Left kidney (tissue), 2 donors: Measurements from ENCODE around the gene MMP14. TPM values are rescaled to one million over a fixed set of nuclear protein-coding genes. Genes with fewer than 3 reads are reported as not detected.
"Not testable (repeated sequence)": the region's sequence is repeated elsewhere in the genome, so short reads cannot be mapped to it uniquely, and the experiment has no call there.

Experiments
- DNase-seq: peaks from one replicate; pipeline ENCODE4 v3.0.0-alpha.2; 2013
- polyA plus RNA-seq: library from polyadenylated mRNA; unstranded; fragments of 120-200 nt; gene quantifications from one replicate; pipeline ENCODE4 v1.2.1, GENCODE V29; 2013; ENCODE audit not compliant: insufficient read length

MMP14 gene
- polyA plus RNA-seq, 1 donor: 125 TPM

- DNase-seq: no peak
Measured at GRCh38 chr14:22854963-22855724, 18.8 kb downstream of the MMP14 start.

DNA sequence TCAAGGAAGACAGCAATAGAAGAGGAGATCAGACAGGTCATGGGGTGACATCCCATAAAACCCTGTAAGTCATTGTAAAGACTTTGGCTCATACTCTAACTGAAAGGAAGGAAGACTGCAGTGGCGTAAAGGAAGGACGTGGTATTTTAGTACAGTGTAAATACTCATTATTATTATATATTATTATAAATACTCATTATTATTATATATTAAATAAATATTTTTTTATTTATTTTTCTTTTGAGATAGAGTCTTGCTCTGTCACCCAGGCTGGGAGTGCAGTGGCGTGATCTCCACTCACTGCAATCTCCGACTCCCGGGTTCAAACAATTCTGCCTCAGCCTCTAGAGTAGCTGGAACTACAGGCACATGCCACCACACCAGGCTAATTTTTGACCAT, 20.0 kb downstream of the MMP14 start:
- no peak for DNase-seq

- DNase-seq: not testable (repeated sequence)
Measured at GRCh38 chr14:22860377-22860776, 24.0 kb downstream of the MMP14 start.

GRCh38 chr14:22861651-22862050, 25.3 kb downstream of the MMP14 start:
- no peak for DNase-seq

- DNase-seq: no peak
Measured at GRCh38 chr14:22864979-22865378, 28.6 kb downstream of the MMP14 start.

- DNase-seq: no peak
Measured at GRCh38 chr14:22865424-22866405, 29.3 kb downstream of the MMP14 start.

GRCh38 chr14:22866874-22867273, 30.5 kb downstream of the MMP14 start:
- no peak for DNase-seq

DNA sequence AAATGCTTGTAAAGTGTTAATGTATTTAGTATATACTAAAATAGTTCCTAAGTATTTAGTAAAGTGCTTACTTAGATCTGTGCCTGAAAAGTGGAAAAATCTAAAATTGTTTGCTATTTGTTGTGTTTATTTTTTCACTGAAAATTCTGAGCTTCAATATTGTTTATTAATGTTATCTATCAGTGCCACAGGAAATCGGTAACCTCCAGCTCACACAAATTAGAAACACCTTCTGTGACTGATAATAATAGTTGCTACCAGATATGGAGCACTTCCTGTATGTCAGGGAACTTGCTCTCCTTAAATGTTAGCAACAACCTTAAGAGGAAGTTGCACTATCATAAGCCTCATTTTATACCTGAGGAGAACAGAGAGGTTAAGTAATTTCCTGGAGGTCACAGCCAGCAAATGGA, 34.4 kb downstream of the MMP14 start:
- DNase-seq: no peak

GRCh38 chr14:22871224-22872032, 35.0 kb downstream of the MMP14 start, which contains the start of gene LRP10:
Gene LRP10, plus strand, starts transcription at chr14:22871740. Its CDS starts 564 bp downstream, at chr14:22872304.
- DNase-seq: peak; percentile 91

- peak; percentile 92 for DNase-seq
Measured at GRCh38 chr14:22872033-22872832, 35.8 kb downstream of the MMP14 start.

- DNase-seq: no peak
Measured at GRCh38 chr14:22872833-22873520, 36.6 kb downstream of the MMP14 start.

DNA sequence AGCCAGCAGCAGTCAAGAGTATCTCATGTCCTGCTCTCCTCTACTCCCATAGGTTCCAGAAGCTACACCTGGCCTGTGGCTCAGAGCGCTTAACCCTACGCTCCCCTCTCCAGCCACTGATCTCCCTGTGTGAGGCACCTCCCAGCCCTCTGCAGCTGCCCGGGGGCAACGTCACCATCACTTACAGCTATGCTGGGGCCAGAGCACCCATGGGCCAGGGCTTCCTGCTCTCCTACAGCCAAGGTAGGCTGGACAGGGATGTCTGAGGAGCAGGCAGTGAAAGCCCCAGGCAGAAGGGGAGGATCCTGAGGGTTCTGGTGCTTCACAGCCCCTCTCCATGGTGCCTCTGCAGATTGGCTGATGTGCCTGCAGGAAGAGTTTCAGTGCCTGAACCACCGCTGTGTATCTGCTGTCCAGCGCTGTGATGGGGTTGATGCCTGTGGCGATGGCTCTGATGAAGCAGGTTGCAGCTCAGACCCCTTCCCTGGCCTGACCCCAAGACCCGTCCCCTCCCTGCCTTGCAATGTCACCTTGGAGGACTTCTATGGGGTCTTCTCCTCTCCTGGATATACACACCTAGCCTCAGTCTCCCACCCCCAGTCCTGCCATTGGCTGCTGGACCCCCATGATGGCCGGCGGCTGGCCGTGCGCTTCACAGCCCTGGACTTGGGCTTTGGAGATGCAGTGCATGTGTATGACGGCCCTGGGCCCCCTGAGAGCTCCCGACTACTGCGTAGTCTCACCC, 38.8 kb downstream of the MMP14 start:
- DNase-seq: no peak

DNA sequence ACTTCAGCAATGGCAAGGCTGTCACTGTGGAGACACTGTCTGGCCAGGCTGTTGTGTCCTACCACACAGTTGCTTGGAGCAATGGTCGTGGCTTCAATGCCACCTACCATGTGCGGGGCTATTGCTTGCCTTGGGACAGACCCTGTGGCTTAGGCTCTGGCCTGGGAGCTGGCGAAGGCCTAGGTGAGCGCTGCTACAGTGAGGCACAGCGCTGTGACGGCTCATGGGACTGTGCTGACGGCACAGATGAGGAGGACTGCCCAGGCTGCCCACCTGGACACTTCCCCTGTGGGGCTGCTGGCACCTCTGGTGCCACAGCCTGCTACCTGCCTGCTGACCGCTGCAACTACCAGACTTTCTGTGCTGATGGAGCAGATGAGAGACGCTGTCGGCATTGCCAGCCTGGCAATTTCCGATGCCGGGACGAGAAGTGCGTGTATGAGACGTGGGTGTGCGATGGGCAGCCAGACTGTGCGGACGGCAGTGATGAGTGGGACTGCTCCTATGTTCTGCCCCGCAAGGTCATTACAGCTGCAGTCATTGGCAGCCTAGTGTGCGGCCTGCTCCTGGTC, 39.4 kb downstream of the MMP14 start:
- no peak for DNase-seq

DNA sequence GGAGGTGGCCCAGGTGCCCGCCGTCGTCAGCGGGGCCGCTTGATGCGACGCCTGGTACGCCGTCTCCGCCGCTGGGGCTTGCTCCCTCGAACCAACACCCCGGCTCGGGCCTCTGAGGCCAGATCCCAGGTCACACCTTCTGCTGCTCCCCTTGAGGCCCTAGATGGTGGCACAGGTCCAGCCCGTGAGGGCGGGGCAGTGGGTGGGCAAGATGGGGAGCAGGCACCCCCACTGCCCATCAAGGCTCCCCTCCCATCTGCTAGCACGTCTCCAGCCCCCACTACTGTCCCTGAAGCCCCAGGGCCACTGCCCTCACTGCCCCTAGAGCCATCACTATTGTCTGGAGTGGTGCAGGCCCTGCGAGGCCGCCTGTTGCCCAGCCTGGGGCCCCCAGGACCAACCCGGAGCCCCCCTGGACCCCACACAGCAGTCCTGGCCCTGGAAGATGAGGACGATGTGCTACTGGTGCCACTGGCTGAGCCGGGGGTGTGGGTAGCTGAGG, 40.7 kb downstream of the MMP14 start:
- no peak for DNase-seq

GRCh38 chr14:22878271-22879246, 42.2 kb downstream of the MMP14 start:
- DNase-seq: no peak

DNA sequence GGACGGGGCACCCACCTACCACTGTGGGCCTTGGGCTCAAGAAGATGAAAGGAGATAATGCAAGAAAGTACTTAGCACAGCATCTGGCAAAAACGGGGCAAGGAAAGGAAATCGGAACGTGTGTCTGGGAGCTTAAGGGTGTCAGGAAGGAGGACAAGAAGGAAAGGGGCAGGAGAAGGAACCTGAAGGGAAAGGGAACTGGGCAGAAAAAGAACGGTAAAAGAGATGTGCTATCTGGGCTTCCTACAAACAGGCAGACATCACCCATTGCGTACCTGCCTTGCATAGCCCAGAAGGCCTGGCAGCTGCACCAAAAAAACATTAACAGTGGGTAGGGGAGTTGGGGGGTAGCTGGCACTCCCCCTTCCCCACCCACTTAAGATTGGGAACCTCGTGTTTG, 45.7 kb downstream of the MMP14 start:
- no peak for DNase-seq

GRCh38 chr14:22882529-22883172, 46.3 kb downstream of the MMP14 start:
- DNase-seq: peak; percentile 89
